Left ventricle myocardium superior (tissue), 1 donor: Measurements from ENCODE around the gene ANKRD55. TPM values are rescaled to one million over a fixed set of nuclear protein-coding genes. Genes with fewer than 3 reads are reported as not detected.
A peak's percentile ranks its signal among the peaks of the same experiment; 100 is the strongest.

ENCODE experiments used
- ATAC-seq: fragments of 200-7000 bp; cut with Tn5 transposase; one replicate; pipeline ENCODE4 v1.9.1; 2020; ENCODE audit warnings: mild to moderate bottlenecking, moderate library complexity
- DNase-seq: peaks from one replicate; pipeline ENCODE4 v3.0.0-alpha.2; 2020
- intact Hi-C: fragments of 100-400 bp; cut with micrococcal nuclease; formaldehyde crosslinking; loops from one replicate; pipeline ENCODE4 v1.11.0; 2022
- total RNA-seq: library from RNA; stranded (reverse); fragmentation: NEBNext Ultra II Directional; extraction: Animal tissue kit (Norgen Biotek cat#: 25700); gene quantifications from one replicate; pipeline ENCODE4 v1.2.1, GENCODE V29; 2021
- donor health status: DM: no; HTN: yes; CAD: no; lungs with severe emphysema.

ANKRD55 gene
- total RNA-seq, 1 donor from 2014 or later, result not detected

- ATAC-seq (no peak), DNase-seq (no peak)
- intact Hi-C loops, result no loop called here
These were observed 160.0 kb downstream of the ANKRD55 start for GRCh38 chr5:56072863-56073766.

DNA sequence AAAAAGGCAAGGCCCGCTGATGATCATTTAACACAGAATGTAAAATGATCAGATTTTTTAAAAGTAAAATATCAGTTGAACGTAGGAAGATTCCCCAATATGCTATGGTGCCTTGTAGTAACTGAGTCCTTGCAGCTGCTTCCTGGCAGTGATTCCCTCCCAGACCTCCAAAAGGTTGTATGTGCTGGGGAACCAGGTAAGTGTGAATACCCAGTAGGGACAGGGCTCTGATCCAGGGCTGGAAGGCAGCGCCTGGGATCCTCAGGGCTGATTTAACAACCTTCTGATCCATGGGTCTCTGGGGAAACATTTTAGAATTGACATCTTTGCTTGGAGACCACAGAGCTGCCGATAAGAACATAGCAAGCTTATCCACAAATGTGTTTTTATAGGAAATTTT lies 161.7 kb downstream of the ANKRD55 start:
- DNase-seq (no peak), ATAC-seq (no peak)
- intact Hi-C loops, result no loop called here

- DNase-seq (no peak), ATAC-seq (peak; percentile 30)
- intact Hi-C loops, result no loop called here
These were observed 162.2 kb downstream of the ANKRD55 start for GRCh38 chr5:56070851-56071465.

DNA sequence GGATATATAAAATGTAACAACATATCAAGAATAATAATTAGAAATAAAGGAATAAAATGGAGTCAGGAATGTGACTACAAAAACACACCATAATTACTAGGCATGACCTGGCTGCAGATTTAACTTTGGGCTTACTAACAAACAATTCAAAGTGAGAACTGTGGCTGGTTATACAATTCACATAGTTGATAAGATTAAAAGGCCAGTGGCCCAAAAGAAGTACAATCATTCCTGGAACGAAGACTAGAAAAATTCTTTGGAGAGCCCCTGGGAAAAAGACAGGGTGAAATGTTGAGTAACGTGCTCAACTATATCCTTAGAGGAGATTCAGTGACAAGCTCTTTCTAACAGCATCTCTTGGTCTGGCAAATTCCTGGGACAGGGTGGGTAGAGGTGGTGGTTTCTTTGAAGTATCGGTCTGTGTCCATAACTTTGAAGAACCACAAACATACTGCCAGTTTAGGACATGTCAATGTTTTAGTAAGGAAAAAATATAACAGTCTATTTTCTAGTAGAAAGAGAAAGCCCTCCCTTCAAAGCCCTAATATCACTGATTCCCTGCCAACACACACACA lies 163.4 kb downstream of the ANKRD55 start:
- DNase-seq, result no peak
- intact Hi-C loops, result no loop called here
- peak; percentile 15 for ATAC-seq

GRCh38 chr5:56066931-56067450 lies 166.1 kb downstream of the ANKRD55 start:
- ATAC-seq (no peak), DNase-seq (no peak)
- intact Hi-C loops, result no loop called here

DNA sequence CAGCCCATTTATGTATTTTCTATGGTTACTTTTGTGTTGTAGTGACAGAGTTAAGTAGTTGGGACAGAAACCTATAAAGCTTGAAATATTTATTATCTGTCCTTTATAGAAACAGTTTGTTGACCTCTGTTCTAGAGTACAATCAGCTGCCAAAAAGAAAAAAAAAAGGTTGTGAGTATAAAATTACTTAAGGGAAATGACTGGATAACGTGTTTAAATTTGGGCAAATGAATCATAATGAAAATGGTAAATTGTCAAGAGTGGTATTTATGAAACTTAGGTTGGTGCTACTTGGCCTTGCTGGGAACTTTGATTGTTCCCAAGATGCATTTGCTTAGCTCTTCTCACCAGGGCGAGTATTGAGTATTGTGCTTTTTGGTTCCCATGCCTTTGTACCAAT lies 168.1 kb downstream of the ANKRD55 start:
- ATAC-seq, result no peak
- no peak for DNase-seq
- intact Hi-C loops, result no loop called here

DNA sequence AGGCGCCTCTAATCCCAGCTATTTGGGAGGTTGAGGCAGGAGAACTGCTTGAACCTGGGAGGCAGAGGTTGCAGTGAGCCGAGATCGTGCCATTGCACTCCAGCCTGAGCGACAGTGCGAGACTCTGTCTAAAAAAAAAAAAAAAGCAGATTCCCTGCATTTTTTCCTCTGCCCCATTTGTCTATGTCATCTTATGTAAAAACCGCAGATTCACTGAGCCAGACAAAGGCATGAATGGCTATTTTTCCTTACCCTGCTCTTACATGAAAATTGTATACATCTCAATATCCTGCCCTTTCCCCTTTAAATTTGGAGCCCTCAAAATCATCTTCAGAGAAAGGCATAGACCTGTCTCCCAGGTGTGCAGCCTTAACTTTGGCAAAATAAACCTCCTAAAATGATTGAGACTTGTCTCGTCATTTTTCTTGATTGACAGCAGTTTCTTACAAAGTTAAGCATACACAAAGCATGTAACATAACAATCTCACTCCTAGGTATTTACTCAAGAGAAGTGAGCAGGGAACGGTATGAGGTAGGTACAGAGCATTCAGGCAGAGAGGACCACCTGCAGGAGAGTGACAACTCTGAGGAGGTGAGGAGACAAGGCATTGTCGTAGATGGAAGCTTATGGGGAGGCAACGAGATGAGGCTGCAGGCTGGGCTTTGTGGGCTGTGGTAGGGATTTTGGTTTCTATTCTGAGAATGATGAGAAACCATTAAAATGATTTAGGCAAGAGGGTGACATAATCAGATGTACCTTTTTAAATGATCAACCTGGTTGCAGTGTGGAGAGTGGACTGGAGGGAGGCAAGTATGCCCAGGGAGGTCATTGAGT lies 172.6 kb downstream of the ANKRD55 start:
- ATAC-seq (no peak), DNase-seq (no peak)
- intact Hi-C loops, result no loop called here

- ATAC-seq (no peak), DNase-seq (no peak)
- intact Hi-C loops, result no loop called here
These were observed 173.3 kb downstream of the ANKRD55 start for GRCh38 chr5:56059854-56060253.

DNA sequence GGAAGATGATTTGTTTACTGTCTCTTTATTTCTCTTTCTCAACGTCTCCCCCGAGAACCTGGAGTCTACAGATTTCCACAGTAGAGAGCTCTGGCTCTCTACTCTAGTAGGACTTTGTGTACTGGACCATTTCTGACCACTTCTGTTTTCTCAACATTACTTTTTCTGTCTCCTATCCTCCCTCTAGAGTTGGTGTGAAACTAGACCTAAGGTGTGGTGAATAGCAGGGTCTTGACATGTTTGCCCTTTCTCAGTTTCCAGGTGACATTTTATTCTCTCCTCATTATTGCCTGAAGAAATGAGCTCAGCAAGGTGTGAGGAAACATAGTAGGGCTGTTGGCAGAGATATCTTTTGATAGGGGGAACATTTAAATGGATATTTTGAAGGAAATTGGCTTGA lies 176.3 kb downstream of the ANKRD55 start:
- ATAC-seq (no peak), DNase-seq (no peak)
- intact Hi-C loops, result no loop called here

GRCh38 chr5:56055859-56056258 lies 177.3 kb downstream of the ANKRD55 start:
- intact Hi-C loops, result no loop called here
- ATAC-seq (no peak), DNase-seq (no peak)

- DNase-seq (no peak), ATAC-seq (no peak)
- intact Hi-C loops, result no loop called here
These were observed 177.8 kb downstream of the ANKRD55 start for GRCh38 chr5:56055287-56055686.

DNA sequence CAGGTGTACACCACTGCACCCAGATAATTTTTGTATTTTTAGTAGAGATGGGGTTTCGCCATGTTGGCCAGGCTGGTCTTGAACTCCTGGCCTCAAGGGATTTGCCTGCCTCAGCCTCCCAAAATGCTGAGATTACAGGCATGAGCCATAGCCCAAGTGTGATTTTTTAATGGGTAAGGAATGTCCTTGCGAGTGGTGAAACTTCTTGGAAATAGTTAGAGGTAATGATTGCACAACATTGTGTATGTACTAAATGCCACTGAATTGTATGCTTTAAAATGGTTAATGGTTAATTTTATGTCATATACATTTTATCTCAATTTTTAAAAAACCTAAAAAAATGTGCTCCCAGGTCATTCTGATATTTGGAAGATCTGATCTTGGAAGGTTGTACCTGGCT lies 178.5 kb downstream of the ANKRD55 start:
- ATAC-seq, result no peak
- DNase-seq, result no peak
- intact Hi-C loops, result no loop called here

GRCh38 chr5:56053363-56053762 lies 179.8 kb downstream of the ANKRD55 start:
- intact Hi-C loops, result no loop called here
- DNase-seq (no peak), ATAC-seq (no peak)

DNA sequence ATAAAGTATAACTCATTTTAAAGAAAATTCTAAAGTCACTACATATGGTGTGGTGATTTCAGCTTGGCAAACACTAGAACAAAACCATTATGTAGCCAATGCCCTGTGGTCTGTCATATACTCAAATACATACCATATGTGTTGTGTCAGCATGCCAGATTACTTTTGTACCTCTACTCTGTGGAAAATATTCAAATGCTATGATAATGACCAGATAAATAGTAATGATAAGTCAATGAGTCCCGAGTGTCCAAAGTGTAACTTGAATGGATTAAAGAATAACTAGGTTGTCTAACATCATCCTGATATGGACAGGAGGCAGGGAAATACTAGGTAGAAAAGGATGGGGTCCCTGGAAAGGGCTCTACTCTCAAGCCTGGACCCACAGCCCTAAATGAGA lies 180.4 kb downstream of the ANKRD55 start:
- DNase-seq, result no peak
- no peak for ATAC-seq
- intact Hi-C loops, result no loop called here

DNA sequence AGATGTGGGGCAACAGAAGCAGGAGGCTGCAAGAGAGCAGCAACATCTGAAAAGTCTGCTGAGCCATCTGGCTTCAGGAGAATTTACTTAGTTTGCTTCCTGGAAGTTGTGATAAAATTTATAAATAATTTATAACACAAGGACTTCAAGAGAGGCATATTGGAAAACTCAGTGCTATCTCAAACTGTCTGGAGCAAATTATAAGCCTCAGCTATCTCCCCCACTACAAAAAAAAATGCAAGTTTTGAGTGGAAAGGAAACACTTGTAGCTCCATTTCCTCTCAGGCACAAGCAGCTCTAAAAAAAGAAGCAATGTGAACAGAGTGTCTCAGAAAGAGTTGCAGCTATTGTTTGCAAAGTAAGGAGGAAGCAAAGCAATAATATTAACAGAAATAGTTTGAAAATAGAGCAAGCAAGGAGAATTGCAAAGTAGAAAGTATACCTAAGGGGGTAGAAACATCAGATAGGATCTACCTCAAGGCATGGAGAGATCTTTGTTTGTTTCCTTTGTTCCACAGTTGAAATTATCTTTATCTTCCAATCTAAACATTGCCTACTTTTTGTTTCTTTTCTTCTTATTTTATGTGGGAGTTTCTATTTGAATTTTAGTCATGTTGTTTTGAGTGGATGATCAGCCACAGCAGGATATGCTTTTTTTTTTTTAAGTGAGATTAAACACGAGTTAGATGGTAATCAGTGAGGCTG lies 182.4 kb downstream of the ANKRD55 start:
- no peak for DNase-seq
- ATAC-seq, result peak; percentile 79
- intact Hi-C loops, result no loop called here
